GM18861 (cell line): ENCODE measurements around the gene CD2AP.
"Not testable (repeated sequence)": the region's sequence is repeated elsewhere in the genome, so short reads cannot be mapped to it uniquely, and the experiment has no call there.

Experiments used
- ATAC-seq: cut with Tn5 transposase; IDR thresholded peaks from one replicate; pipeline ENCODE4 v1.9.1; 2021; ENCODE audit not compliant: unreplicated experiment

The CD2AP gene

GRCh38 chr6:47457370-47457769, 20.2 kb upstream of the CD2AP start:
- ATAC-seq: no peak

- ATAC-seq: no peak
These were observed 13.5 kb upstream of the CD2AP start for GRCh38 chr6:47464052-47464451.

GRCh38 chr6:47465117-47465516, 12.5 kb upstream of the CD2AP start:
- ATAC-seq: no peak

GRCh38 chr6:47471911-47472310, 5.7 kb upstream of the CD2AP start:
- no peak for ATAC-seq

GRCh38 chr6:47473791-47474346, 3.7 kb upstream of the CD2AP start:
- ATAC-seq: no peak

- ATAC-seq: no peak
These were observed 2.2 kb upstream of the CD2AP start for GRCh38 chr6:47475319-47475816.

GRCh38 chr6:47476781-47477496, 650 bp upstream of the CD2AP start:
- no peak for ATAC-seq

- ATAC-seq: no peak
These were observed 897 bp downstream of the CD2AP start for GRCh38 chr6:47478233-47479139.

GRCh38 chr6:47479140-47479508, 1.5 kb downstream of the CD2AP start:
- no peak for ATAC-seq

- no peak for ATAC-seq
These were observed 2.3 kb downstream of the CD2AP start for GRCh38 chr6:47479874-47480273.

- not testable (repeated sequence) for ATAC-seq
These were observed 3.6 kb downstream of the CD2AP start for GRCh38 chr6:47481213-47481612.

- no peak for ATAC-seq
These were observed 4.2 kb downstream of the CD2AP start for GRCh38 chr6:47481806-47482205.

GRCh38 chr6:47483516-47483852, 5.9 kb downstream of the CD2AP start:
- peak; percentile 22 for ATAC-seq

- peak; percentile 58 for ATAC-seq
These were observed 6.4 kb downstream of the CD2AP start for GRCh38 chr6:47483853-47484546.

GRCh38 chr6:47484616-47485015, 7.0 kb downstream of the CD2AP start:
- ATAC-seq: no peak

- no peak for ATAC-seq
These were observed 7.5 kb downstream of the CD2AP start for GRCh38 chr6:47485083-47485482.

- ATAC-seq: no peak
These were observed 8.0 kb downstream of the CD2AP start for GRCh38 chr6:47485491-47486135.

GRCh38 chr6:47489995-47490394, 12.4 kb downstream of the CD2AP start:
- no peak for ATAC-seq

GRCh38 chr6:47490676-47491075, 13.1 kb downstream of the CD2AP start:
- ATAC-seq: no peak

- ATAC-seq: no peak
These were observed 14.8 kb downstream of the CD2AP start for GRCh38 chr6:47492355-47492754.

GRCh38 chr6:47495207-47495606, 17.6 kb downstream of the CD2AP start:
- ATAC-seq: no peak
